SHP77 treated with DMSO at 0.1 percent for 48 hours (cell line): ENCODE data around the gene MEOX1.

Experiments
- DNase-seq: peaks from one replicate; lab custom pipeline; 2025; lab: John Stamatoyannopoulos, UW

Gene MEOX1

GRCh38 chr17:43591779-43592562 lies 69.8 kb downstream of the MEOX1 start:
- DNase-seq = no peak

GRCh38 chr17:43591001-43591400 lies 70.7 kb downstream of the MEOX1 start:
- DNase-seq = no peak
